Measurements from ENCODE around the gene TNNT2.

The TNNT2 gene

GRCh38 chr1:201376107-201376463 is 1.4 kb downstream of the TNNT2 start:
- no peak for DNase-seq

GRCh38 chr1:201375169-201375568 is 2.3 kb downstream of the TNNT2 start:
- DNase-seq, result no peak

- DNase-seq, result no peak
Measured at GRCh38 chr1:201374364-201374763, 3.1 kb downstream of the TNNT2 start.

- no peak for DNase-seq
Measured at GRCh38 chr1:201371792-201372191, 5.7 kb downstream of the TNNT2 start.

- DNase-seq, result no peak
Measured at GRCh38 chr1:201371276-201371675, 6.2 kb downstream of the TNNT2 start.

GRCh38 chr1:201370500-201370899 is 7.0 kb downstream of the TNNT2 start:
- DNase-seq, result no peak

- no peak for DNase-seq
Measured at GRCh38 chr1:201369209-201369608, 8.3 kb downstream of the TNNT2 start.

GRCh38 chr1:201366696-201367095 is 10.8 kb downstream of the TNNT2 start:
- no peak for DNase-seq

- DNase-seq, result no peak
Measured at GRCh38 chr1:201365251-201365650, 12.2 kb downstream of the TNNT2 start.

- DNase-seq, result no peak
Measured at GRCh38 chr1:201364808-201365105, 12.7 kb downstream of the TNNT2 start.

- DNase-seq, result no peak
Measured at GRCh38 chr1:201363467-201363866, 14.0 kb downstream of the TNNT2 start.

- DNase-seq, result no peak
Measured at GRCh38 chr1:201362906-201363305, 14.6 kb downstream of the TNNT2 start.

- peak; percentile 14 for DNase-seq
Measured at GRCh38 chr1:201361652-201362504, 15.6 kb downstream of the TNNT2 start.

GRCh38 chr1:201360901-201361651 is 16.4 kb downstream of the TNNT2 start:
- DNase-seq, result no peak

- no peak for DNase-seq
Measured at GRCh38 chr1:201360486-201360885, 17.0 kb downstream of the TNNT2 start.

- DNase-seq, result no peak
Measured at GRCh38 chr1:201359873-201360210, 17.6 kb downstream of the TNNT2 start.

GRCh38 chr1:201359031-201359872 is 18.2 kb downstream of the TNNT2 start:
- no peak for DNase-seq

- no peak for DNase-seq
Measured at GRCh38 chr1:201358596-201358995, 18.9 kb downstream of the TNNT2 start.

- no peak for DNase-seq
Measured at GRCh38 chr1:201357636-201358348, 19.7 kb downstream of the TNNT2 start.

- no peak for DNase-seq
Measured at GRCh38 chr1:201357211-201357610, 20.3 kb downstream of the TNNT2 start.

GRCh38 chr1:201356701-201357100 is 20.8 kb downstream of the TNNT2 start:
- DNase-seq, result no peak

GRCh38 chr1:201356236-201356635 is 21.2 kb downstream of the TNNT2 start:
- DNase-seq, result no peak

GRCh38 chr1:201355471-201355870 is 22.0 kb downstream of the TNNT2 start:
- DNase-seq, result no peak
